MCF 10A (cell line): ENCODE results near the gene SNX27. TPM values are rescaled to one million over a fixed set of nuclear protein-coding genes. Genes with fewer than 3 reads are reported as not detected.
A peak's percentile ranks its signal among the peaks of the same experiment; 100 is the strongest.
"Not testable (repeated sequence)": the region's sequence is repeated elsewhere in the genome, so short reads cannot be mapped to it uniquely, and the experiment has no call there.

Experiments used
- BruUV-seq: library from RNA; stranded (reverse); fragments of 400-500 nt; replicated peaks from 2 replicates; lab custom pipeline; 2021; lab: Mats Ljungman, UMichigan
- CTCF ChIA-PET: fragments of 300-600 bp; sonication (Branson Sonifier 250); formaldehyde crosslinking; extraction: SDS; loops from one replicate; lab custom pipeline; 2021; ENCODE audit warnings: antibody characterized with exemption, inconsistent platforms; lab: Yijun Ruan, JAX
- POLR2A ChIA-PET: fragments of 300-600, 350-650 bp; sonication (Branson Sonifier 250); formaldehyde crosslinking; extraction: SDS; loops from one replicate; lab custom pipeline; 2020; ENCODE audit warnings: antibody characterized with exemption, inconsistent platforms; lab: Yijun Ruan, JAX
- DNase-seq: peaks from one replicate; pipeline ENCODE4 v3.0.0-alpha.2; 2018; ENCODE audit not compliant: unreplicated experiment
- H3K27ac Mint-ChIP-seq: one replicate; pipeline ENCODE4 v1.8.0; 2022; ENCODE audit warnings: mild to moderate bottlenecking, low read depth, mixed read lengths; ENCODE audit not compliant: unreplicated experiment
- H3K27me3 Mint-ChIP-seq: one replicate; pipeline ENCODE4 v1.8.0; 2022; ENCODE audit warnings: mixed read lengths; ENCODE audit not compliant: insufficient read depth, unreplicated experiment
- H3K36me3 Mint-ChIP-seq: one replicate; pipeline ENCODE4 v1.8.0; 2022; ENCODE audit warnings: mild to moderate bottlenecking, moderate library complexity, mixed read lengths; ENCODE audit not compliant: insufficient read depth, unreplicated experiment
- H3K4me1 Mint-ChIP-seq: one replicate; pipeline ENCODE4 v1.8.0; 2022; ENCODE audit warnings: mixed read lengths; ENCODE audit not compliant: insufficient read depth, unreplicated experiment
- H3K4me3 Mint-ChIP-seq: one replicate; pipeline ENCODE4 v1.8.0; 2022; ENCODE audit warnings: mild to moderate bottlenecking, moderate library complexity, mixed read lengths; ENCODE audit not compliant: unreplicated experiment
- H3K9me3 Mint-ChIP-seq: one replicate; pipeline ENCODE4 v1.8.0; 2022; ENCODE audit warnings: mixed read lengths; ENCODE audit not compliant: unreplicated experiment
- intact Hi-C: fragments of 100-400 bp; cut with micrococcal nuclease; formaldehyde crosslinking; loops from 2 replicates; pipeline ENCODE4 v1.14.1; 2022
- total RNA-seq: library from RNA; stranded (reverse); gene quantifications from 2 replicates; pipeline ENCODE4 v1.2.3, GENCODE V29; 2022
- TF ChIP-seq, protein P1 (sequence below): fragments of 200-600 bp; IDR thresholded peaks from one replicate; pipeline ENCODE4 v1.8.0; 2022; ENCODE audit warnings: antibody characterized with exemption, mild to moderate bottlenecking; ENCODE audit not compliant: unreplicated experiment

The SNX27 gene
- total RNA-seq, 1 experiment from 2014 or later: 36.9 TPM

DNA sequence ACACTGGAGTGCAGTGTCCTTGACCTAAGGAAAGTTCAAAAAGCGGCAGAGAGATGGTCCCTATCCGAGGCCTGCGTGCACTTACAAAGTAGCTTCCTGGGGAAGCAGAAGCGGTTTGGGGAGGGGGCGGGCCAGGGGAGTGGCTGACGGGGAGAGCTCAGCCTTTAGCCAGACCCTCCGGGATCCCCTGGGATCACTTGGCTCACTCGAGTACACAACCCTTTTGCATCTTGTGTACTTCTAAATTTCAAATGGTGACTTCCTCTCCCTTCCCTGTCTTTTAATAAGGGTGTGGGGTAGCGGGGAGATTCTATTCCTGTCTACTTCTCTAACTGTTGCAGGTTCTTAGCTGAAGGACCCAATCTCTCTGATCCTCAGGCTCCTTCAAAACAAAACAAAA is 18.1 kb upstream of the SNX27 start:
- DNase-seq: no peak
- Mint-ChIP-seq H3K4me3 (no peak overlapping the region), H3K9me3 (peaks cover 6% of the 10 kb centered on the region), H3K4me1 (peaks cover 21% of the 10 kb centered on the region), H3K27ac (no peak overlapping the region), H3K36me3 (peaks cover 18% of the 10 kb centered on the region), H3K27me3 (no peaks in the 10 kb centered on the region)
- ChIA-PET POLR2A (interaction anchor here (0.6 to 2.5 kb wide), 8 partner anchors 8 to 149 kb away, joined by 3 to 11 read pairs (median 4); partner anchors contain the start of gene SNX27), CTCF (interaction anchor here (0.6 to 5.4 kb wide), 75 partner anchors 9 to 1709 kb away, joined by 3 to 107 read pairs (median 5); partner anchors contain the start of genes MRPL9, RIIAD1, RORC and SNX27)
- intact Hi-C loops: loop anchor here (1.0 to 2.0 kb wide), 5 partner anchors 59 to 243 kb away; no protein-coding TSS in a partner anchor
- BruUV-seq: no TSS peak
- TF ChIP-seq, protein P1, sequence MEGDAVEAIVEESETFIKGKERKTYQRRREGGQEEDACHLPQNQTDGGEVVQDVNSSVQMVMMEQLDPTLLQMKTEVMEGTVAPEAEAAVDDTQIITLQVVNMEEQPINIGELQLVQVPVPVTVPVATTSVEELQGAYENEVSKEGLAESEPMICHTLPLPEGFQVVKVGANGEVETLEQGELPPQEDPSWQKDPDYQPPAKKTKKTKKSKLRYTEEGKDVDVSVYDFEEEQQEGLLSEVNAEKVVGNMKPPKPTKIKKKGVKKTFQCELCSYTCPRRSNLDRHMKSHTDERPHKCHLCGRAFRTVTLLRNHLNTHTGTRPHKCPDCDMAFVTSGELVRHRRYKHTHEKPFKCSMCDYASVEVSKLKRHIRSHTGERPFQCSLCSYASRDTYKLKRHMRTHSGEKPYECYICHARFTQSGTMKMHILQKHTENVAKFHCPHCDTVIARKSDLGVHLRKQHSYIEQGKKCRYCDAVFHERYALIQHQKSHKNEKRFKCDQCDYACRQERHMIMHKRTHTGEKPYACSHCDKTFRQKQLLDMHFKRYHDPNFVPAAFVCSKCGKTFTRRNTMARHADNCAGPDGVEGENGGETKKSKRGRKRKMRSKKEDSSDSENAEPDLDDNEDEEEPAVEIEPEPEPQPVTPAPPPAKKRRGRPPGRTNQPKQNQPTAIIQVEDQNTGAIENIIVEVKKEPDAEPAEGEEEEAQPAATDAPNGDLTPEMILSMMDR: no peak

DNA sequence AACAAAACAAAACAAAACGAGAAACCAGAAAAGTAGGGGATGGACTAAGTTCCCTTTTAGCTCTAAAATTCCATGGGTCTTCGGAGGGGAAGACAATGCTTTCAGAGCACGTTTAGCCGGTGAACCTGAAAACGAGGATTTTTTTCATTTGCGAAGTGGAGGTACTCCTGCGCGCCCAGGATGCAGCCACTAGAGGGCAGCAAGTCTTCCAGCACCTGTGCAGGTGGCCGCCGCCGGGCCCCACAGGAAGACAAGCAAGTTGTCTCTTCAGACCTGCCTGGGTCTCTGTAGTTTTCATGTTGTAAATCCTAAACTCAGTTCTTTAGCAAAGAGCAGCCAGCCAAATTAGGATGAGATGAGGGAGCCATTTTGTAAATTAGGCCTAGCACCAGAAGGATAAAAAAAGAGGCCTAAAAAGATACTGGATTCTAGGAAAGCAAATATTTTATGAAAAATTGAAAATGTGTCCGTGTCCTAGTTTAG is 17.7 kb upstream of the SNX27 start:
- Mint-ChIP-seq H3K27me3 (no peaks in the 10 kb centered on the region), H3K9me3 (peaks cover 6% of the 10 kb centered on the region), H3K4me3 (no peak overlapping the region), H3K36me3 (peaks cover 18% of the 10 kb centered on the region), H3K4me1 (peaks cover 21% of the 10 kb centered on the region), H3K27ac (no peak overlapping the region)
- ChIA-PET POLR2A (interaction anchor here (0.6 to 2.5 kb wide), 7 partner anchors 9 to 150 kb away, joined by 3 to 11 read pairs (median 4); partner anchors contain the start of gene SNX27), CTCF (interaction anchor here (0.6 to 5.4 kb wide), 77 partner anchors 10 to 1709 kb away, joined by 3 to 107 read pairs (median 5); partner anchors contain the start of genes MRPL9, RIIAD1, RORC and SNX27)
- DNase-seq: peak; percentile 84
- TF ChIP-seq, protein P1: peak; percentile 99
- intact Hi-C loops: loop anchor here (1.0 to 2.0 kb wide), 5 partner anchors 60 to 242 kb away; no protein-coding TSS in a partner anchor
- no TSS peak for BruUV-seq

DNA sequence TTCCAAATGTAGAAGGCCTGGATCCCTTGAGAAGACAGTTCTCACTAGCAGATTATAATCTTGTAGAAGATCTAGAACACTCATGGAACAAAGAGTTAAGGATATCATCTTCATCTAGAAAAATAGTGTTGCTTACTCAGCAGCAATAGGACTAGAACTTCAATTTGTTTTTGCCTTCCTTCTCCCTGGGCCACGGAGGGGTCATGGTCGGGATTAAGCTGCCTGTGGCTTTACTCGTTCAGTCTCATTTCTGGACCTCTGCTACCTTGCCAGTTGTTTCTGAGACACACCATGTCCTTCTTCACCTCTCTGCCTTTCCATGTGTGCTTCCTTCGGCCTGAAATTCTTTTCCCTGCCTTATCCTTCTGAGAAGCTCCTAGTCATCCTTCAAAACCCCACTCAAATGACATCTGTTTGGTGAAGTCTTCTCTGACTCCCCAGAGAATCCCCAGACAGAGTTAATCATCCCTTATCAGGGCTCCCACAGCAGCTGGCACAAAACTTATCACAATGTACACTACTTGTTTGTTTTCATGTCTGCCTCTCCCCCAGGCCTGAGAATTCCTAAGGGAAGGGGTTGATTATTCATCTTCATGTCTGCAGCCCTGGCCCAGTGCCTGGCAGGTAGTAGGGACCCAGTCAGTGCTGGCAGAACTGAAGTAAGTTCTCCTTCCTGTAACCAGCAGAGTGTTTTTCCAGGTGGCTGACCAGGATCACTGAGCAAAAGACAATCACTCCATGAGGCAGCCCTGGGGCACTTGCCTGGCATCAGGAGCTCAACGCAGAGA is 15.5 kb upstream of the SNX27 start:
- Mint-ChIP-seq H3K27ac (peak overlapping the region; percentile 1), H3K9me3 (no peaks in the 10 kb centered on the region), H3K4me1 (peaks cover 21% of the 10 kb centered on the region), H3K27me3 (no peaks in the 10 kb centered on the region), H3K36me3 (peaks cover 12% of the 10 kb centered on the region), H3K4me3 (no peak overlapping the region)
- DNase-seq: peak; percentile 66
- CTCF ChIA-PET: interaction anchor here (0.6 to 5.4 kb wide), 26 partner anchors 9 to 250 kb away, joined by 3 to 107 read pairs (median 4); partner anchors contain the start of genes SNX27 and TUFT1
- TF ChIP-seq, protein P1: no peak
- no TSS peak for BruUV-seq
- intact Hi-C loops: no loop called here
- POLR2A ChIA-PET: interaction anchor here (0.6 to 2.0 kb wide), 17 partner anchors 9 to 256 kb away, joined by 3 to 11 read pairs (median 4); partner anchors contain the start of genes SNX27 and TUFT1

DNA sequence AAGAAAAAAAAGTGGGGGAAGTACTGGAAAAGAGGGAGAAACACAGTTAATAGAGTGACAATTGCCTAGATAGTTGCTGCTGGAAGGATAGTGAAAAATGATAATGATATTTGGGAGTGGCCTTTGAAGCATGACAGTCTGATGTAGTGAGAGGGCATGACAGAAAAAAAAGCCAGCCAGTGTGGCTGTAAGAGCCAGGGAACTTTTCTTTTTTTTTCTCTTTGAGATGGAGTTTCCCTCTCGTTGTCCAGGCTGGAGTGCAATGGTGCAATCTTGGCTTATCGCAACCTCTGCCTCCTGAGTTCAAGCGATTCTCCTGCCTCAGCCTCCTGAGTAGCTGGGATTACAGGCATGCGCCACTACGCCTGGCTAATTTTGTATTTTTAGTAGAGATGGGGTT is 9.3 kb upstream of the SNX27 start:
- ChIA-PET POLR2A (interaction anchor here (0.6 to 0.9 kb wide), 2 partner anchors 145 to 435 kb away, joined by 3 read pairs; no protein-coding TSS in a partner anchor), CTCF (interaction anchor here (0.7 to 10.7 kb wide), 5 partner anchors 8 to 577 kb away, joined by 3 to 107 read pairs (median 3); no protein-coding TSS in a partner anchor)
- H3K36me3 Mint-ChIP-seq, H3K27me3 Mint-ChIP-seq, H3K4me3 Mint-ChIP-seq, DNase-seq, H3K9me3 Mint-ChIP-seq, BruUV-seq, intact Hi-C loops, H3K27ac Mint-ChIP-seq: not testable (repeated sequence)
- peaks cover 16% of the 10 kb centered on the region for H3K4me1 Mint-ChIP-seq
